ENCODE data around the gene SNCA. TPM values are rescaled to one million over a fixed set of nuclear protein-coding genes. Genes with fewer than 3 reads are reported as not detected.

The SNCA gene
- total RNA-seq, 1 donor from 2014 or later = 49.7 TPM

GRCh38 chr4:89847571-89848325, 10.8 kb upstream of the SNCA start:
- Mint-ChIP-seq H3K27ac (ENCODE audit: unreplicated experiment) (no peak overlapping the region), H3K9me3 (ENCODE audit: unreplicated experiment) (peaks cover 8% of the 10 kb centered on the region), H3K4me1 (ENCODE audit: unreplicated experiment) (no peaks in the 10 kb centered on the region), H3K36me3 (ENCODE audit: low read depth, unreplicated experiment) (peaks cover 10% of the 10 kb centered on the region), H3K4me3 (ENCODE audit: unreplicated experiment) (no peak overlapping the region), H3K27me3 (ENCODE audit: unreplicated experiment) (no peaks in the 10 kb centered on the region)
- no peak for TF ChIP-seq CTCF (IDR thresholded peaks at IDR 0.05; ENCODE audit: unreplicated experiment)
- no peak for DNase-seq (ENCODE audit: low spot score)

GRCh38 chr4:89839558-89839957, 2.6 kb upstream of the SNCA start:
- no peaks in the 10 kb centered on the region for H3K9me3 Mint-ChIP-seq (ENCODE audit: unreplicated experiment)
- H3K36me3 Mint-ChIP-seq (ENCODE audit: low read depth, unreplicated experiment) = peaks cover 2% of the 10 kb centered on the region
- no peak overlapping the region for H3K27ac Mint-ChIP-seq (ENCODE audit: unreplicated experiment)
- no peak for DNase-seq (ENCODE audit: low spot score)
- H3K27me3 Mint-ChIP-seq (ENCODE audit: unreplicated experiment) = peaks cover 4% of the 10 kb centered on the region
- TF ChIP-seq CTCF (IDR thresholded peaks at IDR 0.05; ENCODE audit: unreplicated experiment) = no peak
- peaks cover 8% of the 10 kb centered on the region for H3K4me1 Mint-ChIP-seq (ENCODE audit: unreplicated experiment)
- H3K4me3 Mint-ChIP-seq (ENCODE audit: unreplicated experiment) = no peak overlapping the region

- Mint-ChIP-seq H3K9me3 (ENCODE audit: unreplicated experiment) (no peaks in the 10 kb centered on the region), H3K36me3 (ENCODE audit: low read depth, unreplicated experiment) (peaks cover 13% of the 10 kb centered on the region), H3K4me1 (ENCODE audit: unreplicated experiment) (peaks cover 10% of the 10 kb centered on the region), H3K4me3 (ENCODE audit: unreplicated experiment) (peak overlapping the region; percentile 96), H3K27me3 (ENCODE audit: unreplicated experiment) (peaks cover 7% of the 10 kb centered on the region), H3K27ac (ENCODE audit: unreplicated experiment) (peak overlapping the region; percentile 50)
- peak; percentile 9 for DNase-seq (ENCODE audit: low spot score)
- no peak for TF ChIP-seq CTCF (IDR thresholded peaks at IDR 0.05; ENCODE audit: unreplicated experiment)
Measured at GRCh38 chr4:89837993-89838390, 1.0 kb upstream of the SNCA start.

GRCh38 chr4:89837385-89837992, 528 bp upstream of the SNCA start:
- H3K27me3 Mint-ChIP-seq (ENCODE audit: unreplicated experiment) = peaks cover 7% of the 10 kb centered on the region
- peak overlapping the region; percentile 61 for H3K27ac Mint-ChIP-seq (ENCODE audit: unreplicated experiment)
- H3K4me3 Mint-ChIP-seq (ENCODE audit: unreplicated experiment) = peak overlapping the region; percentile 96
- peak; percentile 59 for DNase-seq (ENCODE audit: low spot score)
- H3K36me3 Mint-ChIP-seq (ENCODE audit: low read depth, unreplicated experiment) = peaks cover 13% of the 10 kb centered on the region
- TF ChIP-seq CTCF (IDR thresholded peaks at IDR 0.05; ENCODE audit: unreplicated experiment) = no peak
- H3K4me1 Mint-ChIP-seq (ENCODE audit: unreplicated experiment) = peaks cover 10% of the 10 kb centered on the region
- H3K9me3 Mint-ChIP-seq (ENCODE audit: unreplicated experiment) = no peaks in the 10 kb centered on the region
